HG03457 (cell line): Measurements from ENCODE around the gene VIPR2.
"Not testable (repeated sequence)": the region's sequence is repeated elsewhere in the genome, so short reads cannot be mapped to it uniquely, and the experiment has no call there.

Source experiments
- ATAC-seq: cut with Tn5 transposase; IDR thresholded peaks from one replicate; pipeline ENCODE4 v1.9.1; 2021; ENCODE audit warnings: moderate number of reproducible peaks; ENCODE audit not compliant: unreplicated experiment

The VIPR2 gene

DNA sequence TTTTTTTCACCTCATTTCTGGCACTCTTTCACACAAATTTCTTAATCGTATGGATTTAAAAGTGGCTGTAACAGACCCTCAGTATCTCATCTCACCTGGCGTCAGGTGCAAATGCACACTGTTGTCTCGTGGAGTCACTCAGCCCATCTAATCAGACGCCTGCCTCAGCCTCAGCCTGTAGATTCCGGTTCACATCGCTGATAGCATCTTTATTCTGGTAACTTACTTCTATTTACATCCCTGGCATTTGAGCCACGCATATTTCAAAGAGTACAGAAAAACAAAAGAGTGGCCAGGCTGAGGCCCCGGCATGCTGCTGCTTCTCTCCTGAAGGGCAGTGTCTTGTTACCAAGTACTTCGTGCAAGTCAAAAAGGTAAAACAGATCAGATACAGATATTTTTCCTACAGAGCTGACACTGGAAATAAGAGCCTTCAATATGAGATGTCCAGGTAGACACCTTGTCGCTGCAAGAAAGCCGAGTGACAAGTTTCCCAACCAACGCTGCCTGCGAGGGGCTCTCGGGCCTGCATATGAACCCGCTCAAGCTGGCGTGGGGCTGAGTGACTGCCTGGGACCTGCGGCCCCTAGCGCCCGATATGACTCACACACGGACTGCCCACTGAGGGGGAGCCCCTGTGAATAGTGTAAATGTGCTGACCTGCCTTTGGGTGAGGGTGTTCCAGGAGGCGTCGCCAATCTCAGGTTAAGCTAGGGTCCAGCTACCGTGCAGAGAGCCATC, 4.3 kb downstream of the VIPR2 start:
- ATAC-seq: no peak

DNA sequence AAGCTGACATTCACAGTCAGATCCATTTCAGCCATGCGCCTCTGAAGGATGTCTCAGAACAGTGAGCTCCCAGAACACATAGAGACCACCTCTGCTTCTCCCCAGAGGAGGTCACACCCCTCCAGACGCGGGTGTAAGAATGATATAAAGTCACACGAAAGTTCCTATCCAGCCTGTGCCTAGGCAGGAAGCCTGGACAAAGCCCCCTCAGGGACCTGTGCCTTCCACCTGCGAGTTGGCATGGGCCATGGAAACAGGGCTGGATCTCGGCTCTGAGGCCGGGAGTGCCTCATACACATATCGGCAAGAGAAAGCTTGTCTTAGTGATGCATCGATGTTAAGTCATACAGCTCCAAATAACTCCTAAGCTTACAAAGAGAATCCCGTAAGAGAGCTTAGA, 5.0 kb downstream of the VIPR2 start:
- ATAC-seq: no peak

DNA sequence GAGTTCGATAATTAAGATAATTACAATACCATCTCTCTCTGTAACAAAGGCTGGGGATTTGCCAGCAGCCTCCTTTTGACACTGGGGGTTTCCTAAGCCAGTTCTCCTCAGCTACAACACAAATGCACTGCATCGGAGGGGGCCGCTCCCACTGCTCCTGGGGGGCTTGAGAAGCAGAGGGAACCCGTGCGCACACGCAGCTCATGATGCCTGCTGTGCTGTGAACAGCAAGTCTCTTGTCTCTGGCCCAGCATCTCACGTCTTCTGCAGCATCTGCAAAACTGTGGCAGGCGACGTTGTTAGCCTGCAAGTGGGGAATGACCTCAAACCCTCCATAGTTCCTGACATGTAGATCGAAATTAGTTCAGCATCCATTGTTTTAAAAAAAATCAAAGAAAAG, 5.5 kb downstream of the VIPR2 start:
- no peak for ATAC-seq

DNA sequence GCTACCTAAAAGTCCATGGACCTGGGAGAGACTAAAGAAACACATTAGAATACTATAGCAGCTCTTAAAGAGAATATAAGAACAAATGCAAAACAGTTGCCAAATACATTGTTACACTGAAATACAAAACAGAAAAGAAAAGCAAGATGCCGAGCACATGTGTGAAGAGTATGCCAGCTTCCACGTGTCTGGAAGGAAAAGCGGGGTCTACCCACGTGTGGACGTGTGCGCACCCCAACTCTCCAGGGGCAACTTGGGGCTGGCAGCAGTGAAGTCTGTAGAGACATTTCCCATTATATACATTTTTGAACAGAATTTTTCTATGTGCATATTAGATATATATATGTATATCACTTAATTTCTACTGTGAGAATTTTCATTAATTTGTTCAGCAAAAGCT, 6.2 kb downstream of the VIPR2 start:
- ATAC-seq: no peak

DNA sequence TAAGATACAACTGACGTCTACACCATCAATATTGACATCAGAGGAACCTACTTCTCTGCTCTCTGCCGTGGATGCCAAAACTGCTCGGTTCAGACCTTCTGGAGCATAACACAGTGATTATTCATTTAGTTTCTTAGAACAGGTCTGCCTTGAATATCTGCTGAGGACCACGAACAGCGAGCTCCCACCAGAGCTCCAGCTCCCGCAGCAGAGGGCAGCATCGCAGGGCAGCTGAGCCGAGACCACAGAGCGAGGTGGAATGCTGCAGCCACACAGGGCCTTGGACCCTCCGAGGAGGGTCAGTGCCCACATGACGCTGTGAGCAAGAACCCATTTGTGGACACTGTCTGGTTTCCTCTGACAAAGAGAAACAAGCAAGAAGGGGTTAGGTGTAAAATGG, 6.8 kb downstream of the VIPR2 start:
- ATAC-seq: no peak

DNA sequence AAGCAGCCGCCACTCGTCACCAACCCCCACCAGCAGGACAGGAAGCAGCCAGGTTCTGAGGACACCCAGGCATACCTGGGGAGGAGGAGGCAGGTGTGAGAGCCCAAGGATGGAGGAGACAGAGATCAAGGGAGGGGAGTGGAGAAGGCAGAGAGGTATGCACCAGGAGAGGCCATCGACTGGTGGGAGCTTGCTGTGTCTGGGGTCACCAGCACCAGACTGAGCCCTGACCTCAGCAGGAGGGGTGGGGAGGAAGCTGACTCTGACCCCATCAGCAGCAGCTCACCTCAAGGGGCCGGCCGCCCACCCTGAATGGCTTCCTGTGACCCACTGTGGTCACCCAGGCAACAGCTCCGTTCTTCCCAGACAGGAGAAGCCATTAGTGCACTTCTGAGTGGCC, 7.8 kb downstream of the VIPR2 start:
- ATAC-seq: no peak

DNA sequence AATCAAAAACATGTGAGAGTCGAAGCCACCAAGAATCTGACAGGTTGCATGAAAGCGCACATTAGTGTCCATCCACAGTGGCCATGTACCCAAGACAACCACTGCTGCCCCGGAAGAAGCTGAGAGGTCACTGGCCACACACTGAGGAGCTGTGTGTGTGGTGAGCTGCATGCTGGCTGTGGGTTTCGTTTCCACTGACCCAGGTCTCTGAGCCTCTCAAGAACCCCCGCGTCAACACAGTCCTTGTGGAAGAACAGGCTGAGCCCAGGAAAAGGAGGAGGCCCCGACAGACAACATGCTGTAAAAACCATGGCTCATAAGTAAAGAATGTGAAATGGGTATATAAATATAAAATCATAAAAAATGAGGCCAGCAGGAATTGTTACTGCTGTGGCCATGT, 8.2 kb downstream of the VIPR2 start:
- no peak for ATAC-seq

DNA sequence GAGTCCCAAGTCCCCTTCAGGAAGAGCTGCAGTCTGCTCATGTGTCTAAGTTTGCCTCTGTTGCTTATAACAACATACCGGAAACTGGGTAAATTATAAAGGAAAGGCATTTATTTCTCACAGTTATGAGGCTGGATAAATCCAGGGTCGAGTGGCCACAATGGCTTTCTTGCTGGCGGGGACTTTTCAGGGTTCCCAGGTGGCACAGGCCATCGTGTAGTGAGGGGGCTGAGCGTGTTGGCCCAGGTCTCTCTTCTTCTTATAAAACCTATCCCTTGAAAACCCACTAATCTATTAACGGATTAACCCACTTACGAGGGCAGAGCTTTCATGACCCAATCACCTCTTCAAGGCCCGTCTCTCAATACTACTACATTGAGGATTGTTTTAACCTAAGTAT, 8.7 kb downstream of the VIPR2 start:
- no peak for ATAC-seq

DNA sequence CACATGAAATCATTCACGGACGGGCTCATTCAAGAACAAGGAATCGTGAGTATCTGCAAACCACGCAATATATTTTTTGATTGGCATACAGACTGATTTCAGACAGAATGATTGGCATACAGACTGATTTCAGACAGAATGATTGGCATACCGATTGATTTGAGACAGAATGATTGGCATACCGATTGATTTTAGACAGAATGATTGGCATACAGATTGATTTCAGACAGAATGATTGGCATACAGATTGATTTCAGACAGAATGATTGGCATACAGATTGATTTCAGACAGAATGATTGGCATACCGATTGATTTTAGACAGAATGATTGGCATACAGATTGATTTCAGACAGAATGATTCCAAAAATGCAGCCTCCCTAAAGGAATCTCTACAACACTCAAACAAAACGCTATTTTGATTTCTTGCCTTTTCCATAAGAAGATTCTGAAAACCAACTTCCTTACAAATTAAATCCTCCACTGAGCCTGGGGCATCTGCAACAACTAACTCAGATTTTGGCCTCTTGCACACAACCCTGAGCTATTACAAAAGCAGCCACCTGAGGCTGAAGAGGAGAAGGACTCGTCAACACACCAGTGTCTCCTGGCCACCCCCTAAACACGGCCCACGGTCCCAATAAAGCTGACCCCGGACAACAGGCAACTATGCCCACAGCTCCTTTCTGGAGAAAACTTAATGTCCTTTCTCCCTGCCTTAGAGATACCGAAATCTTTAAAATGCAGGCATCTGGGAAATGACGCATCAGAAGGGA, 11.8 kb downstream of the VIPR2 start:
- ATAC-seq: not testable (repeated sequence)

DNA sequence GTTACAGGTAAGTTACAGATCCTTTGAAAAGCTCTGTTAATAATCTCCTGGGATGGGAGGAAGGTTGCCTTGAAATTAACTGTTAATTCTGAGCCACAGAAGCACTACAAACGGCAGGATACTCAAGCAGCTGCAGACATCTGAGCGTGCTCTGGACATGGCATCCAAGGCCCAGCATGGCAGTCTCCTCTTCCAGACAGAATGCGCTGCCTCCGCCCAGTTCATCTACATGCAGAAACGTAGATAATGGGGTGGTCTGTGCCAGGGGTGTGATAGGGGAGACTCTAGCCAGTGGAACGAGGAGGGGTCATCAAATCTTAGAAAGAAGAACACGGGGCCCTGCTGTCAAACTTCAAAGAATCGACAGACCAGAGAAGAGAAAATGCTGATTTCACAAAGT, 13.8 kb downstream of the VIPR2 start:
- no peak for ATAC-seq

DNA sequence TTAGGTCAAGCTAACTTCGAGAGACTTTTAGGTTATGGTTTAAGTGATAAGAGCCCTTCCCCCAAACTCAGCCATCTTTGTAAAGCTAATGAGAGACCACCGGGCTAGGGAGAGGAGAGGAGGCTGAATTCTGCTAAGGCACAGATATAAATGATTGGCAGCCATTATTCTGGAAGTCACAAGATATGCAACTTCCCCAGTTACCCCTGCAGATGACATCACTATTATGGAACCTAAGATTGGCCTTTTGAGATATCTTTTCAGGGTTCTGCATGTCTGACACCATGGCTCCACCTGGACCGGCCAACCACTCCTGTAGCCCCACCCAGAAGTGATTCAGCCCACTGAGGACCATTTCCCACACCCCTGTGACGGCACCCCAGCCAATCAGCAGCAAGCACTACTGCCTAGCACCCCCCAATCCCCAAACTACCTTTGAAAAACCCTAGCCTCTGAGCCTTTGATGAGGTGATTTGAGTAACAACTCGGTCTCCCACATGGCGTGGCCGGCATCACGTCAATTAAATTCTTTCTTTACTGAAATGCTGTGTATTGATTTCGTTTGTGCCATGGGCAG, 14.4 kb downstream of the VIPR2 start:
- no peak for ATAC-seq

DNA sequence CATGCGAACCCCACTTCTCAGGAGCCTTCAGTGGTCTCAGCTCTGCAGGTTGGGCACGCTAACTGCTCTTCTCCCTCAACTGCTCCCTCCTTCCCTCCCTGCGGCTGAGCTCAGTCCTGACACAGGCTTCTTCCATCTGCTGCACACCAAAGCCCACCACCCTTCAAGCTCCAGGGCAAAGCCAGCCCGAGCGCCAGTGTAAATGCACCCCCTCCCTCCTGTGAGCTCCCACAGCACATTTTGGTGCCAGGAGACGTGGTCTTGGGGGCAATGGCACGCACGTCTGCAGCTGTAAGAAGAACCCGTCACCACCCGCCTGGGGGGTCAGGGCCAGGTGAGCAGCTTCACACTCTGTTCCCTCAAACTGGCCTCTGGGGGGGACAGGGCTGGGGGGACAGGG, 15.9 kb downstream of the VIPR2 start:
- no peak for ATAC-seq

DNA sequence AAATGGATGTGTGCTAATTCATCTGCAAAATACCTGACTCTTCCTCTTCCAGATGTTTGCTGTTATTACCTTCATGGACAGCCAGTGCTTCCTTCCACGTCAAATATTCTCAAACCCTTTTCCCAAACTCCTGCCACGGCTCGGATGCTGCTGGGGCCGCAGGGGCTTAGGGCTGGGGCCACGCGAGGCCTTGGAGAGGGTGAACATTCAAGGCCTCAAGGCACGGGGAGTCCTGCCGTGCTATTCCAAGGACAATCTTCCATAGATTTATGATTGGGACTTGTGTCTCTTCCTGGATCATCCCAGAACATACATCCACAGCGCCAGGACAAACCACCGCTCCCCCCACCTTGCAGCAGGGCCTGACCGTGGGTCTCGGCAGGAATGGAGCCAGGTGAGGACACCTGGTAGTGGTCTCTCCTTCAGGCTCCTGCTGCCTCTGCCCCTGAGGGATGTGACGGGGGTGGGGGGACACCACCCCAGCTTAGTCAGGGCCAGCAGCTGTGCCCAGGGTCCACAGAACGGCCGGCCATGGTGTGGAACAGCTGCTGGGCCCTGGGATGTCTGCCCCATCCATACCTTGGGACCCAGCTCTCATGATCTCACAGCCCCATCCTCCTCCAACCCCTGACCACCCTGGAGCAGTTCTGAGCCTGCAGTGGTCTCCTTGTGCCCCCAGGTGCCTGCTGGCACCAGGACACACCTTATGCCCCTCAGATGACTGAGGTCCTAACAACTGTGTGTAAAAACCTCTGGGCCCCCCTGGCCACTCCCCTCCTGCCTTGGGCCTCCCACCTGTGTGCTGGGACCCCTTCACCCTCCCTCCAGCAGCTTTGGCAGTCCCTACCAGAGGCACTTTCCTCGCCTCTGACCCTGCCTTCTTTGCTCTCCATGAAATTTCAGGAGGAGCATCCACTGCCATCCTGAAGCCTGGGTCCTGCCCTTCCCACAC, 16.7 kb downstream of the VIPR2 start:
- no peak for ATAC-seq

DNA sequence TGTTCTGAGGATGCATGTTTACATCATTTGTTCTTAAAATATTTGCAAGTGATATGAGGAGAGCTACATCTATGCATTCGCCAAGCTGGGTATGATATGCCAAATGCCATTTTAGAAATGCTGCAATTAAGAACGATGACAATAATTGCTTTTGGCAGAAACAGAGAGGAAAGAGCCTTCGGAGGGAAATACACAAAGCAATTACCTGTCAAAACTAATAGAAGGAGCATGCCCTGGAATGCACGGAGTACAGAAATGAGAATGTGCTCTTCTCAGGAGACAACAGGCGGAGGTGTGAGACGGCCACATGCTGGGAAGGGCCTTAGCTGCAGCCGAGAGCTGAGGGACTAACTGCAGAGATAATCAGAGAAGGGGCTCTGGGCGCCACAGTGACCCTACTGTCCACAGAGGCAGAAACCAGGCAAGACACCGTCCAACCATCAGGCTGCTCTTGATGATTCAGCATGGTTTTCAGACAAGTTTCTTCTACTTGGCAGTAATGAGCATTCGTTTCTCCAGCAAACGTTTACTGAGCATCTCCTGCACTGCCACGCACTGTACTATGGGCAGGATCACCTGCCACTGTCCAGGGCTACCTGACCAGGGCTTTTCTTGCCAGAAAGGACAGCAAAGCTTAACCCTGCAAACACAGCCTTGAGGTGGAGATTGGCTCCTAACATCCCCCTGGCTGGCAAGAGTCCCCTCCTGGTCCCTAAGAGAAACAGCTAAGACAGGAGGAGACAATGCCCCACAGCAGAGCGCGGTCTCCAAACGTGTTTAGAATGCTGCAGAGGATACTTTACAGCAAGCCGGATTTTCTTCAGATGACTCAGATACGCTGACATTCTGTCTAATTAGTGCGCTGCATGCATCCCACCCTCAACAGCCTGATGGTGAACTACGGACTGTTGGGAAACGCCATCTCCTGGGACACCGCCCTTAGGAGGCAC, 18.1 kb downstream of the VIPR2 start:
- no peak for ATAC-seq

DNA sequence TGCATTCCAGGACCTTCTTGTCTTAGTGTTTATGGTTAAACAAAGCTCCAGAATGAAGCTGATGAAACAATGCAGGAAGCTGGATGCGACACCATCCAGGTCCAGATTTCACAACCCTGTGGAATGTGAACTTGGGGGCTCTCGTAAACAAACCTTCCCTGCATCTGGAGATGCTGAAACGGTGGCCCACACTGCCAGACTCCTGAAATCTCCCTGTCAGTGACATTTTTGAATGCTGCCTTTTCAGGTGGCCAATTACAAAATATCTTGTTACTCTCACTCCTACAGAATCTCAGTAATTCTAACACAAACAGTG, 18.8 kb downstream of the VIPR2 start:
- ATAC-seq: no peak

DNA sequence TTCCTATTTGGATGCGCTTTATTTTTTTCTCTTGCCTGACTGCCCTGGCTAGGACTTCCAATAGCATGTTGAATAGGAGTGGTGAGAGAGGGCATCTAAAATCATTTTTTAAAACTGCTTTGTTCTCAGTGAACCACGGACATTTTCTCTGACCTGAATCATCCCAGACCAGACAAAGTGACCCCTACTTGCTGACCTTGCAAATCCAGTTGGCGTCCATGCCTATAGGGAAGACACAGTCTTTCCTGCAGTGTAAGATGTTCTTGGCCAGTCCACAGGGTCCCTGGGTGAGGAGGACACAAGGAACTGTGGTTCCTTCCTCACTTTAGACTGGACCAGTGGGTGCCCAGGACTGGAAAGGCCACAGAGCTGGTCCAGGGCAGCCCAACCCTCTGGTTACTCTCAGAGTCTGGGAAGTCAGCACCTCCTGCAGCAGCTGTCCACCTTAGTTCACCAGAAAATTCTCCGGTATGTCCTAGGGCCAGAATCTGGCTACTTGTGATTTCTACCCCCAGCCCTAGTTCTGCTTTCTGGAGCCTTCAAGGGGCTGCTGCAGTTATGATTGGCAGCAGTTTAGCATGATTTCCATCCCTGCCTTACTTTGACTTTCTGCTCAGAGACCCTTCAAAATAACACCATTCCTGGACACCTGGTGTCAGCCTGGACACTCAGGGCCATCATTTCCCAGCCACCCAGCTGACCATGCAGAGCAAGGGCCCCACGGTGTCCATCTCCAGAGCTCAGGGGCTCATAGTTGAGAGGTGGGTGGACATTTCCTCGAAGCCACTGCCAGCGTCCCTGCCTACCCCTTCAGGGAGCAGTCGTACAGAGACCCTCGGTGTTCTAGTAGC, 19.3 kb downstream of the VIPR2 start:
- no peak for ATAC-seq

DNA sequence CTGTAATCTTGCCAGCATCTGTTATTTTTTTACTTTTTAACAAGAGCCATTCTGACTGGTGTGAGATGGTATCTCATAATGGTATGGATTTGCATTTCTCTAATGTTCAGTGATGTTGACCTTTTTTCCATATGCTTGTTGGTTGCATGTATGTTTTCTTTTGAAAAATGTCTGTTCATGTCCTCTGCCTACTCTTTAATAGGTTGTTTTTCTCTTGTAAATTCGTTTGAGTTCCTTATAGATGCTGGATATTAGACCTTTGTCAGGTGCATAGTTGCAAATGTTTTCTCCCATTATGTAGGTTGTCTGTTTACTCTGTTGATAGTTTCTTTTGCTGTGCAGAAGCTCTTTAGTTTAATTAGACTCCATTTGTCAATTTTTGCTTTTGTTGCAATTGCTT, 20.9 kb downstream of the VIPR2 start:
- not testable (repeated sequence) for ATAC-seq

DNA sequence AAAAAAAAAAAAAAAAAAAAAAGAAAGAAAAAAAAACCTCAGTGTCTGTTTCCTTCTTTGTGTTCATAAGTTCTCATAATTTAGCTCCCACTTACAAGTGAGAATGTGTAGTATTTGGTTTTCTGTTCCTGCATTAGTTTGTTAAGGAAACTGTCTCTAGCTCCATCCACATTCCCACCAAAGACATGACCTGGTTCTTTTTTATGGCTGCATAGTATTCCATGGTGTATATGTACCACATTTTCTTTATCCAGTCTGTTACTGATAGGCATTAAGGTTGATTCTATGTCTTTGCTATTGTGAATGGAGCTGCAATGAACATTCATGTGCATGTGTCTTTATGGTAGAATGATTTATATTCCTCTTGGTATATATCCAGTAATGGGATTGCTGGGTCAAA, 21.4 kb downstream of the VIPR2 start:
- ATAC-seq: not testable (repeated sequence)

DNA sequence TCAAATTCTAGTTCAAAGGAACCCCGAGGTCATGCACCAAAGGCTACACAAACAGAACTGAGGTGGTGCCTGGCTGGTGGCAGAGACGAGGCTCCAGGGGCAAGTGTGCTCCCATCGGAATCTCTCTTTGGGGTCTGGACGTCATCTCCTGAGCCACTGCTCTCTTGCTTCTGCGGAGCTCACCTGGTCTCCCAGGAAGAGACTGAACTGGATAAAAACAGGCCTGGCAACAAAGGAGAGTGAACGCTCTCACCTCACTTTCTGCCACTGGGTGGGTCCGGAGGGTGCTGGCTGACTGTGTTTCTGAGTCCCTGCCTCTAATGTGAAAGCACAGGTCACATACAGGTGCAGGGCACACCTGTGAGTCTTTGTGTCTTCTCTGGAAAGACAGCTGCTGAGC, 22.4 kb downstream of the VIPR2 start:
- no peak for ATAC-seq
